Measurements from ENCODE around the gene TMC2.

TMC2 gene

GRCh38 chr20:2610326-2610725, 74.0 kb downstream of the TMC2 start:
- TF ChIP-seq, protein P1, sequence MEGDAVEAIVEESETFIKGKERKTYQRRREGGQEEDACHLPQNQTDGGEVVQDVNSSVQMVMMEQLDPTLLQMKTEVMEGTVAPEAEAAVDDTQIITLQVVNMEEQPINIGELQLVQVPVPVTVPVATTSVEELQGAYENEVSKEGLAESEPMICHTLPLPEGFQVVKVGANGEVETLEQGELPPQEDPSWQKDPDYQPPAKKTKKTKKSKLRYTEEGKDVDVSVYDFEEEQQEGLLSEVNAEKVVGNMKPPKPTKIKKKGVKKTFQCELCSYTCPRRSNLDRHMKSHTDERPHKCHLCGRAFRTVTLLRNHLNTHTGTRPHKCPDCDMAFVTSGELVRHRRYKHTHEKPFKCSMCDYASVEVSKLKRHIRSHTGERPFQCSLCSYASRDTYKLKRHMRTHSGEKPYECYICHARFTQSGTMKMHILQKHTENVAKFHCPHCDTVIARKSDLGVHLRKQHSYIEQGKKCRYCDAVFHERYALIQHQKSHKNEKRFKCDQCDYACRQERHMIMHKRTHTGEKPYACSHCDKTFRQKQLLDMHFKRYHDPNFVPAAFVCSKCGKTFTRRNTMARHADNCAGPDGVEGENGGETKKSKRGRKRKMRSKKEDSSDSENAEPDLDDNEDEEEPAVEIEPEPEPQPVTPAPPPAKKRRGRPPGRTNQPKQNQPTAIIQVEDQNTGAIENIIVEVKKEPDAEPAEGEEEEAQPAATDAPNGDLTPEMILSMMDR (IDR thresholded peaks at IDR 0.05; ENCODE audit: insufficient read depth, low read length, poor library complexity, severe bottlenecking): no peak
- no peak for TF ChIP-seq EZH2phosphoT487 (conservative IDR thresholded peaks at IDR 0.05; ENCODE audit: low read length)
- Histone ChIP-seq H2AFZ (ENCODE audit: low read depth, low read length, severe bottlenecking) (no peak overlapping the region), H3K4me2 (ENCODE audit: low read depth, low read length, poor library complexity, severe bottlenecking) (no peak overlapping the region), H3K4me3 (ENCODE audit: insufficient read depth, low read length, poor library complexity, severe bottlenecking) (no peak overlapping the region), H3K36me3 (ENCODE audit: low read length) (no peaks in the 10 kb centered on the region), H3K27ac (ENCODE audit: low read depth, low read length) (no peak overlapping the region), H3K9me3 (ENCODE audit: insufficient read depth, low read length) (no peaks in the 10 kb centered on the region), H3F3A (ENCODE audit: insufficient read depth) (no peaks in the 10 kb centered on the region), H3K27me3 (ENCODE audit: low read length) (no peaks in the 10 kb centered on the region), H3K79me2 (ENCODE audit: insufficient read depth, low read length) (no peaks in the 10 kb centered on the region), H4K20me1 (ENCODE audit: low read depth, low read length) (no peaks in the 10 kb centered on the region), H3K9me2 (replicated peaks; ENCODE audit: insufficient read depth, low read length) (no peaks in the 10 kb centered on the region), H3K9ac (ENCODE audit: low read length) (no peak overlapping the region)

GRCh38 chr20:2610941-2611720, 74.8 kb downstream of the TMC2 start:
- Histone ChIP-seq H2AFZ (ENCODE audit: low read depth, low read length, severe bottlenecking) (no peak overlapping the region), H3F3A (ENCODE audit: insufficient read depth) (no peaks in the 10 kb centered on the region), H3K9me3 (ENCODE audit: insufficient read depth, low read length) (no peaks in the 10 kb centered on the region), H3K27ac (ENCODE audit: low read depth, low read length) (no peak overlapping the region), H4K20me1 (ENCODE audit: low read depth, low read length) (no peaks in the 10 kb centered on the region), H3K4me3 (ENCODE audit: insufficient read depth, low read length, poor library complexity, severe bottlenecking) (no peak overlapping the region), H3K9ac (ENCODE audit: low read length) (no peak overlapping the region), H3K79me2 (ENCODE audit: insufficient read depth, low read length) (no peaks in the 10 kb centered on the region), H3K4me2 (ENCODE audit: low read depth, low read length, poor library complexity, severe bottlenecking) (no peak overlapping the region), H3K36me3 (ENCODE audit: low read length) (no peaks in the 10 kb centered on the region), H3K27me3 (ENCODE audit: low read length) (no peaks in the 10 kb centered on the region), H3K9me2 (replicated peaks; ENCODE audit: insufficient read depth, low read length) (no peaks in the 10 kb centered on the region)
- no peak for TF ChIP-seq EZH2phosphoT487 (conservative IDR thresholded peaks at IDR 0.05; ENCODE audit: low read length)
- TF ChIP-seq, protein P1 (IDR thresholded peaks at IDR 0.05; ENCODE audit: insufficient read depth, low read length, poor library complexity, severe bottlenecking): no peak

GRCh38 chr20:2612073-2612472, 75.7 kb downstream of the TMC2 start:
- TF ChIP-seq, protein P1 (IDR thresholded peaks at IDR 0.05; ENCODE audit: insufficient read depth, low read length, poor library complexity, severe bottlenecking): no peak
- no peak for TF ChIP-seq EZH2phosphoT487 (conservative IDR thresholded peaks at IDR 0.05; ENCODE audit: low read length)
- Histone ChIP-seq H3K4me2 (ENCODE audit: low read depth, low read length, poor library complexity, severe bottlenecking) (no peak overlapping the region), H3K27ac (ENCODE audit: low read depth, low read length) (no peak overlapping the region), H3K9ac (ENCODE audit: low read length) (no peak overlapping the region), H3K4me3 (ENCODE audit: insufficient read depth, low read length, poor library complexity, severe bottlenecking) (no peak overlapping the region), H3K36me3 (ENCODE audit: low read length) (no peaks in the 10 kb centered on the region), H2AFZ (ENCODE audit: low read depth, low read length, severe bottlenecking) (no peak overlapping the region), H3K27me3 (ENCODE audit: low read length) (no peaks in the 10 kb centered on the region), H3F3A (ENCODE audit: insufficient read depth) (no peaks in the 10 kb centered on the region), H3K9me3 (ENCODE audit: insufficient read depth, low read length) (no peaks in the 10 kb centered on the region), H3K9me2 (replicated peaks; ENCODE audit: insufficient read depth, low read length) (no peaks in the 10 kb centered on the region), H3K79me2 (ENCODE audit: insufficient read depth, low read length) (no peaks in the 10 kb centered on the region), H4K20me1 (ENCODE audit: low read depth, low read length) (no peaks in the 10 kb centered on the region)
